ENCODE data around the gene MRPS25. TPM values are rescaled to one million over a fixed set of nuclear protein-coding genes. Genes with fewer than 3 reads are reported as not detected.
A peak's percentile ranks its signal among the peaks of the same experiment; 100 is the strongest.

The MRPS25 gene
- total and polyA plus RNA-seq, 9 of the 15 experiments (the other 6 are each of a cell fraction or from before 2014, with no cell fraction given) = 34.3 to 129 (median 78.2) TPM

GRCh38 chr3:15042936-15043335, 22.2 kb downstream of the MRPS25 start:
- DNase-seq (ENCODE audit: extremely low read depth in 1 of 4, low spot score in 3 of 4) (no peak), ATAC-seq (no peak), FAIRE-seq (no peak)
- Histone ChIP-seq H4K20me1 (replicated peaks; ENCODE audit: control insufficient read depth, insufficient read depth, low read length) (peaks cover 24% of the 10 kb centered on the region), H3K9me1 (ENCODE audit: control insufficient read depth, insufficient read depth, low read length) (no peaks in the 10 kb centered on the region), H3K79me2 (ENCODE audit: control insufficient read depth, insufficient read depth, low read length) (peaks cover 7% of the 10 kb centered on the region), H3K36me3 (ENCODE audit: control insufficient read depth, insufficient read depth, low read length) (peaks cover 97% of the 10 kb centered on the region), H3K27ac (ENCODE audit: extremely low read depth, low read depth, low read length) (peak overlapping the region; percentile 42; the same call in 1 of the 3 replicates), H3K27me3 (ENCODE audit: control insufficient read depth in 2 of 2, insufficient read depth in 2 of 2, low read length in 2 of 2) (no peaks in the 10 kb centered on the region), H3K9me3 (replicated peaks; ENCODE audit: control insufficient read depth, insufficient read depth, low read depth, low read length) (no peaks in the 10 kb centered on the region), H3K4me2 (ENCODE audit: insufficient read depth, low read length) (no peak overlapping the region), H2AFZ (ENCODE audit: low read depth, low read length) (no peak overlapping the region), H3K4me1 (replicated peaks in 1 of 2; ENCODE audit: control insufficient read depth in 2 of 2, insufficient read depth in 2 of 2, low read length in 2 of 2) (peaks cover 3 to 17% of the 10 kb centered on the region in 2 experiments; a peak in 4 of 5 replicates), H3K4me3 (no peak overlapping the region), H3K9ac (ENCODE audit: insufficient read depth in 1 of 2, low read depth in 2 of 2, low read length in 2 of 2) (no peak overlapping the region)
- ChIA-PET CTCF (ENCODE audit: low intra/inter-chr PET ratio) (no interaction called here), POLR2A (interaction anchor here (0.5 to 0.7 kb wide), 4 partner anchors 49 to 1885 kb away, joined by 3 to 4 read pairs (median 4); partner anchors contain the start of genes LSM3 and XPC)
- 75% methylated on average over 3 of the region's 3 CpGs for WGBS (ENCODE audit: insufficient coverage, low coverage, missing lambda C conversion rate)
- in situ Hi-C loops (cut with MboI) (no loop called here), intact Hi-C loops (cut with micrococcal nuclease) (no loop called here)
- TSS peak; percentile 8 for BruUV-seq (replicated peaks)
- peak; percentile 67 for TF ChIP-seq C11orf30 (IDR thresholded peaks at IDR 0.05; ENCODE audit: low read depth)
- no peak for TF ChIP-seq PRDM10 (IDR thresholded peaks at IDR 0.05; ENCODE audit: partially characterized antibody)
- TF ChIP-seq ZNF165 (CRISPR knock-in tag; IDR thresholded peaks at IDR 0.05; ENCODE audit: borderline replicate concordance) = no peak
- TF ChIP-seq GABPA (tag; conservative IDR thresholded peaks at IDR 0.05; ENCODE audit: low read depth) = 0 out of 2 replicates have a peak, but pooled peaks have one; percentile 16
- no peak for TF ChIP-seq POLR2A (conservative IDR thresholded peaks at IDR 0.05)
- TF ChIP-seq ZNF780A (CRISPR knock-in tag; IDR thresholded peaks at IDR 0.05) = no peak
- no peak for TF ChIP-seq NFE2 (IDR thresholded peaks at IDR 0.05; ENCODE audit: low read depth)
- TF ChIP-seq POLR2AphosphoS2 (IDR thresholded peaks at IDR 0.05; ENCODE audit: low read length) = 0 out of 2 replicates have a peak, but pooled peaks have one; percentile 26
- no peak for TF ChIP-seq MXD1 (CRISPR knock-in tag; IDR thresholded peaks at IDR 0.05; ENCODE audit: borderline replicate concordance, poor library complexity, severe bottlenecking)
- no peak for TF ChIP-seq SREBF2 (CRISPR knock-in tag; IDR thresholded peaks at IDR 0.05)
- no peak for TF ChIP-seq E2F5 (CRISPR knock-in tag; IDR thresholded peaks at IDR 0.05)
- TF ChIP-seq ZNF184 (CRISPR knock-in tag; IDR thresholded peaks at IDR 0.05) = no peak
- TF ChIP-seq RBM14 (IDR thresholded peaks at IDR 0.05; ENCODE audit: borderline replicate concordance, insufficient read depth, low read depth, low read length) = no peak
- TF ChIP-seq ZBTB33 (CRISPR knock-in tag; IDR thresholded peaks at IDR 0.05) = no peak
- TF ChIP-seq MEF2A (IDR thresholded peaks at IDR 0.05; ENCODE audit: control insufficient read depth, low read depth, low read length) = no peak

Data from K562 (cell line).